Measurements from ENCODE around the gene TLX3. TPM values are rescaled to one million over a fixed set of nuclear protein-coding genes. Genes with fewer than 3 reads are reported as not detected.

TLX3 gene
- total and polyA plus RNA-seq, 10 donors = not detected

DNA sequence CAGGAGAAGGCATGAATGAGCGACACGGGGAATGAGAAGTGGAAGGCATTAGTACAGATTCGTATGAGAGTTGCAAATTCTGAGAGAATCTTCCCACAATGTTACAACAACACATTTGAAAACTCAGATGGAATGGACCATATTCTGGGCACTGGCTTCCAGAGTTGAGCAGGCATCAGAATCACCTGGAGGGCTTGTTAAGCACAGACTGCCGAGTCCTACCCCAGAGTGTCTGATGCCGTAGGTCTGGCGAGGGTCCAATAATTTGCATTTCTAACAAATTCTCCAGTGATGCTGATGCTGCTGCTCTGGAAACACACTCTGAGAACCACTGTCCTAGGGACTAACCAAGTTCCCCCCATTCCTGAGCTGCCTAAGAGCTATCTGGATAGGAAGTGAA, 2.9 kb upstream of the TLX3 start:
- no peak overlapping the region for H3K4me3 ChIP-seq
- WGBS, 5 donors = 42 to 70% (median 49%) methylated on average over 5 to 6 of the region's 6 CpGs
- TF ChIP-seq POLR2A (IDR thresholded peaks at IDR 0.05) (no peak), POLR2AphosphoS5 (IDR thresholded peaks at IDR 0.05) (no peak)
- TF ChIP-seq, protein P1, sequence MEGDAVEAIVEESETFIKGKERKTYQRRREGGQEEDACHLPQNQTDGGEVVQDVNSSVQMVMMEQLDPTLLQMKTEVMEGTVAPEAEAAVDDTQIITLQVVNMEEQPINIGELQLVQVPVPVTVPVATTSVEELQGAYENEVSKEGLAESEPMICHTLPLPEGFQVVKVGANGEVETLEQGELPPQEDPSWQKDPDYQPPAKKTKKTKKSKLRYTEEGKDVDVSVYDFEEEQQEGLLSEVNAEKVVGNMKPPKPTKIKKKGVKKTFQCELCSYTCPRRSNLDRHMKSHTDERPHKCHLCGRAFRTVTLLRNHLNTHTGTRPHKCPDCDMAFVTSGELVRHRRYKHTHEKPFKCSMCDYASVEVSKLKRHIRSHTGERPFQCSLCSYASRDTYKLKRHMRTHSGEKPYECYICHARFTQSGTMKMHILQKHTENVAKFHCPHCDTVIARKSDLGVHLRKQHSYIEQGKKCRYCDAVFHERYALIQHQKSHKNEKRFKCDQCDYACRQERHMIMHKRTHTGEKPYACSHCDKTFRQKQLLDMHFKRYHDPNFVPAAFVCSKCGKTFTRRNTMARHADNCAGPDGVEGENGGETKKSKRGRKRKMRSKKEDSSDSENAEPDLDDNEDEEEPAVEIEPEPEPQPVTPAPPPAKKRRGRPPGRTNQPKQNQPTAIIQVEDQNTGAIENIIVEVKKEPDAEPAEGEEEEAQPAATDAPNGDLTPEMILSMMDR (IDR thresholded peaks at IDR 0.05 in 8 of 11, conservative IDR thresholded peaks at IDR 0.05 in 3 of 11) = no peak
- intact Hi-C loops (cut with DNase I; ENCODE audit: low total_unique reads) = no loop called here
- no peak overlapping the region for H3K27ac ChIP-seq
- peaks cover 5 to 36% (median 25%) of the 10 kb centered on the region in 6 donors for H3K4me1 ChIP-seq
- H3K36me3 ChIP-seq = no peaks in the 10 kb centered on the region
- no peaks in the 10 kb centered on the region for H3K9me3 ChIP-seq
- H3K27me3 ChIP-seq (replicated peaks in 1 of 7) = peaks cover 21 to 88% (median 72%) of the 10 kb centered on the region in 7 donors
- no peak for DNase-seq

GRCh38 chr5:171306781-171307591, 2.1 kb upstream of the TLX3 start:
- Histone ChIP-seq H3K36me3 (no peaks in the 10 kb centered on the region), H3K4me1 (peaks cover 12 to 44% (median 33%) of the 10 kb centered on the region in 6 donors), H3K4me3 (no peak overlapping the region), H3K27me3 (replicated peaks in 1 of 7) (peaks cover 22 to 92% (median 80%) of the 10 kb centered on the region in 7 donors), H3K27ac (no peak overlapping the region), H3K9me3 (no peaks in the 10 kb centered on the region)
- intact Hi-C loops (cut with DNase I; ENCODE audit: low total_unique reads) = no loop called here
- DNase-seq = no peak
- no peak for TF ChIP-seq POLR2A (IDR thresholded peaks at IDR 0.05)
- TF ChIP-seq POLR2AphosphoS5 (IDR thresholded peaks at IDR 0.05) = no peak
- TF ChIP-seq, protein P1 (IDR thresholded peaks at IDR 0.05 in 8 of 11, conservative IDR thresholded peaks at IDR 0.05 in 3 of 11) = no peak
- 11 to 23% (median 18%) methylated on average over 8 to 10 of the region's 10 CpGs for WGBS, 5 donors

- H3K9me3 ChIP-seq = no peaks in the 10 kb centered on the region
- 20 to 31% (median 25%) methylated on average over 29 to 42 of the region's 42 CpGs for whole genome bisulfite sequencing, 5 donors
- TF ChIP-seq POLR2A (IDR thresholded peaks at IDR 0.05) (no peak), POLR2AphosphoS5 (IDR thresholded peaks at IDR 0.05) (no peak)
- TF ChIP-seq, protein P1 (IDR thresholded peaks at IDR 0.05 in 8 of 11, conservative IDR thresholded peaks at IDR 0.05 in 3 of 11) = no peak
- H3K27me3 ChIP-seq (replicated peaks in 1 of 7) = peaks cover 25 to 93% (median 89%) of the 10 kb centered on the region in 7 donors
- no peak for DNase-seq
- no peak overlapping the region for H3K27ac ChIP-seq
- intact Hi-C loops (cut with DNase I; ENCODE audit: low total_unique reads) = no loop called here
- no peaks in the 10 kb centered on the region for H3K36me3 ChIP-seq
- H3K4me3 ChIP-seq = no peak overlapping the region
- H3K4me1 ChIP-seq = peaks cover 19 to 54% (median 42%) of the 10 kb centered on the region in 6 donors
Measured at GRCh38 chr5:171307789-171308452, 1.1 kb upstream of the TLX3 start.
